GM21717 (cell line): ENCODE measurements around the gene RBM39.
"Not testable (repeated sequence)": the region's sequence is repeated elsewhere in the genome, so short reads cannot be mapped to it uniquely, and the experiment has no call there.

ENCODE experiments used
- ATAC-seq: cut with Tn5 transposase; IDR thresholded peaks from one replicate; pipeline ENCODE4 v1.9.1; 2021; ENCODE audit warnings: mild to moderate bottlenecking, moderate library complexity; ENCODE audit not compliant: unreplicated experiment

The RBM39 gene

GRCh38 chr20:35710039-35710438 lies 32.0 kb downstream of the RBM39 start:
- no peak for ATAC-seq

DNA sequence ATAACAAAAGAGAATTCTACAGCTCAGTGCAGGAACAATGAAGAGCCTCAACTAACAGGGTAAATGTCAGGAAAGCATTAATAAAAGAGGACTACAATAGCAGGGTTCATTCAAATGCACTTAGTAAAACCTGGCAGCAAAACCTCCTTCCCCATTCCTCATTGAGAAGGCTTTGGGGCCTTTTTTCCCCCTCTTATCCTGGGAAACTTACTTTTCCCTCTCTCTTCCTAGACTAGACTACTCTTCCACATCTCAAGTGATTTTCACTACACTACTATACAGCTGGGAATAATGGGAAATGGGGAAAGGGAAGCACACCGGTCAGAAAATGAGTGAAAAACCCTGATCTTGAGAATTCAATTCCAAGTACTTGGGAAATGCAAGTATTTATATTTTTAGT lies 32.8 kb downstream of the RBM39 start:
- ATAC-seq: no peak

- no peak for ATAC-seq
Observed at GRCh38 chr20:35708502-35708901, 33.6 kb downstream of the RBM39 start.

GRCh38 chr20:35706591-35707529 lies 35.2 kb downstream of the RBM39 start:
- ATAC-seq: not testable (repeated sequence)

- ATAC-seq: not testable (repeated sequence)
Observed at GRCh38 chr20:35705894-35706293, 36.2 kb downstream of the RBM39 start.

DNA sequence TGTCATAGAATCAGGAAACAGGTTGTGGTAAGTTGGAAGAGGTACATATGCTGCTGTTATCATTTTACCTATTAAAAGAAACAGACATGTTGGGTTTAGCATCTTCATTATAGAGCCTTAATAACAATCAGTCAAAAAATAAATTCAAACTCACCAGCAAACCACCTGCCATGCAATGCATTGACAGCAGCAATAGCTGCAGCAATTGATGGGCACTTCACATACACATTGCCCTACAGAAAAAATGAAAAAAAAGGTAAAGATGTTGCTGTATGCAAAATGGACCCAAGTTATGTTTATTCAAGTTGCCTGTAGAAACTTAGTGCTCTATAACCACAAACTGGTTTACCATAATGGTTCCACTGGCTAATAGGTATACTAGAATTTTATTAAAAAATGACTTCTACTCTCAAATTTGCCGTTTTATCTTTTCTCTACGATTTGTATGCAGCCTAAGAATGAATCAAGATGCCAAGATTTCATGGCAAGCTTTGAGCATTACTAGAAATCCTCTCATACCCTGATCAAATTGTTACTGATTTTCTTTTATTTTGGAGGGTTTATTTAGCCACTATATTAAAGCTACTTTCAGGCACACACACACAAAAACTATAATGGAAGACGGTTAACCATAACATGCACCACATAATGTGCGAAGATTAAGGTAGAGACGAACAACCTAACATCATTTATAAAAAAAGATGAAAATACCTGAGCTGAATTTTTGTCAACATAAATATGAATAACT lies 37.4 kb downstream of the RBM39 start:
- ATAC-seq: no peak

DNA sequence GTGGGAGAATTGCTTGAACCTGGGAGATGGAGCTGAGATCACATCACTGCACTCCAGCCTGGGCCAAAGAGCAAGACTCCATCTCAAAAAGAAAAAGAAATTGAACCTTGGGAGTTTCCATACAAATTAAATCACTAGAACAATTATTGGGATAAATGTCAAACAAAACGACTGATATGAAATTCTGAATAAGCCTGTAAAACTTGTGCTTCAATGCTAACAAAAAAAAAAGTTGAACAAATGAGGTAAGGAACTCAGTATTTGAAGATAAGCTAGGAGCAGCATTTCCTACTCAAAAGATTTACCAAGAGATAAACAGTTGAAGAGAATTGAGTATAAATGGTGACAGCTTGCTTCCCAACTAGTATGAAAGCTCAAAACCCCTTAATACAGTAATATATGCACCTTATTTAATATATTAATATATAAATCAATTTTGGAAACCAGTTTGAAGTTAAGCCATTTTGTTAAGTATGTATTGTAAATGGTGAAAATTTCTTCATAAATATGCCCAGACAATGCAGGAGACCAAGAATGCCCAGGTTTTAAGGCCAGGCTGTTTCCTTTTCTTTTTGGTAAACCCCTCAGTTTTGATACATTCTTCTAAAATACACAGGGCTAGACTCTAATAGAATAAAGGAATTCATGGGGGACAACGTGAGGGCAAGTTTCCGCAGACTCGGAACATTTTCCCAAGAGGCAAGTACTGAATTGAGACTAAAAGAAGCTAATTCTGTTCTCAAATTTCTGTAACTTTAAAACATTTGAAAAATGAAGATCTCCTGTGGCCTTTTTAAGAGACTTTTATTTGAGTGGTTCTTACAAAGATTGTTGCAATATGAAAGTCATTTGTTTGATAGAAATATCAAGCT lies 39.0 kb downstream of the RBM39 start:
- ATAC-seq: no peak

DNA sequence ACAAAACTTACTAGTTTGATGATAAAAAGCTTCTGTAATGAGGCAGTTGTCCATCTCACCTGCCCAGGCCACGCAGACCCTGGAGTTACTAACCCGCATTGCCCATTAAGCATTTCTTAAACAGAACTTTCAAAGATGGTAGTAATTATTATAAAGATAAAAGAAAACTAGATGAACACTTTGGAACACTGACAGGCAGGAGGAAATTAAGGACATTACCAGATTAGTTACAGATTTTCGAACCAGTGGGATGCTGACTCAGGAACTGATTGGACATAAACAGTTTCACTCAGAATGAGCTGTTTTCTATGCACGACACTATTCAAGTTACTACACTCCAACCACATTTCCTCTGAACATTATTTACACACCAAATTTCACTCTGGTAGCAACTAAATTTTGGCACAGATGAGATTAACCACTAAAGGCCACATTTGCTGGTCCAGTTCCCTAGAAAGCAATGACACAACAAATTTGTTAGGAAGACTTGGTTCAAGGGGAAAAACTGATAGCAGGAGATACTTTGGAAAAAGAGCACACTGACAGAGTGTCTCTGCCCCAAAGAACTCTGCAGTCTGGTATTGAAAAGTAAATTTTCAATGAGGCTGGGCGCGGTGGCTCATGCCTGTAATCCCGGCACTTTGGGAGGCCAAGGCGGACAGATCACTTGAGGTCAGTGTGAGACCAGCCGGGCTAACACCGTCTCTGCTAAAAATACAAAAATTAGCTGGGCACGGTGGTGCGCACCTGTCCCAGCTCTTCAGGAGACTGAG lies 39.8 kb downstream of the RBM39 start:
- no peak for ATAC-seq

DNA sequence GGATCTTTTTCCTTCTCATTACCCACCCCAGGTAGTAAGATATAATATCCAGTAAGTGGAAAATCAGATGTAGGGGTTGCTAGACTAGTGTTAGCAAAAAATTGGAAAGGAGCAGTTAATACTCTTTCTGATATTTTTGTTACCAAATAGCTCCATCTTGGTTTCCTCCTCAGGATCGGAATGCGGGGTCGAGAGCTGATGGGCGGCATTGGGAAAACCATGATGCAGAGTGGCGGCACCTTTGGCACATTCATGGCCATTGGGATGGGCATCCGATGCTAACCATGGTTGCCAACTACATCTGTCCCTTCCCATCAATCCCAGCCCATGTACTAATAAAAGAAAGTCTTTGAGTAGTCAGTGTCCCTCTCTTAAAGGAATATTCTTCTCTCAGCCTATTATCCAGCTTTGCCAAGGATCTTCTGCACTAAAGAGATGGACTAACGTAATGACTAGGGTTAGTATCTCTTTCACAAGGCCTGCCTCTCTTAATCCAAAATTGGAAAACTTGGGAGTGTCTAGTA lies 41.4 kb downstream of the RBM39 start:
- ATAC-seq: no peak

GRCh38 chr20:35699957-35700624 lies 42.0 kb downstream of the RBM39 start:
- no peak for ATAC-seq

- ATAC-seq: peak; percentile 73
Observed at GRCh38 chr20:35699127-35699956, 42.7 kb downstream of the RBM39 start, which contains the start of the genes NFS1 and ROMO1. Gene NFS1, minus strand, starts transcription at chr20:35699352. Its CDS starts 64 bp downstream, at chr20:35699288. Gene ROMO1, plus strand, starts transcription at chr20:35699405. Its CDS starts 228 bp downstream, at chr20:35699633.

- no peak for ATAC-seq
Observed at GRCh38 chr20:35698298-35699126, 43.5 kb downstream of the RBM39 start.

GRCh38 chr20:35697696-35698297 lies 44.3 kb downstream of the RBM39 start:
- no peak for ATAC-seq

- no peak for ATAC-seq
Observed at GRCh38 chr20:35695978-35696377, 46.1 kb downstream of the RBM39 start.

GRCh38 chr20:35695245-35695749 lies 46.8 kb downstream of the RBM39 start:
- ATAC-seq: no peak

- ATAC-seq: no peak
Observed at GRCh38 chr20:35690265-35690664, 51.8 kb downstream of the RBM39 start.

DNA sequence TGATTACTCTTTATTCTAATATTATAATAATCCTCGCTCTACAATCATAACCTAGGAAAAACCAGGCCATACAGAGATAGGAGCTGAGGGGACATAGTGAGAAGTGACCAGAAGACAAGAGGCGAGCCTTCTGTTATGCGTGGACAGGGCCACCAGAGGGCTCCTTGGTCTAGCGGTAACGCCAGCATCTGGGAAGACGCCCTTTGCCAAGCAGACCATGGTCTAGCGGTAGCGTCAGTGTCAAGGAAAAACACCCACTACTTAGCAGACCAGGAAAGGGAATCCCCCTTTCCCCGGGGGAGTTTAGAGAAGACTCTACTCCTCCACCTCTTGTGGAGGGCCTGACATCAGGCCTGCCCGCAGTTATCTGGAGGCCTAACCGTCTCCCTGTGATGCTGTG lies 55.2 kb downstream of the RBM39 start:
- not testable (repeated sequence) for ATAC-seq
